ENCODE data around the gene GJB1.

Gene GJB1

GRCh38 chrX:71191248-71191647 lies 31.8 kb upstream of the GJB1 start:
- ChIA-PET CTCF (interaction anchor here (1.3 kb wide), 1 partner anchor 11 kb away, joined by 5 read pairs; no protein-coding TSS in a partner anchor), POLR2A (no interaction called here)
- no peak overlapping the region for H3K27ac ChIP-seq (ENCODE audit: insufficient read depth in 1 of 2, low read depth in 1 of 2, low read length in 2 of 2, poor library complexity in 1 of 2, severe bottlenecking in 2 of 2)
- no peaks in the 10 kb centered on the region for H3K9me3 ChIP-seq (ENCODE audit: control extremely low read depth in 1 of 5, control insufficient read depth in 4 of 5, insufficient read depth in 2 of 5, low read depth in 1 of 5, low read length in 4 of 5)
- H3K36me3 ChIP-seq (ENCODE audit: control insufficient read depth in 4 of 4, insufficient read depth in 4 of 4, low read length in 3 of 4) = no peaks in the 10 kb centered on the region
- no peak overlapping the region for H3K4me3 ChIP-seq (ENCODE audit: control insufficient read depth in 1 of 7, extremely low read depth in 1 of 7, insufficient read depth in 4 of 7, low read depth in 2 of 7, low read length in 6 of 7)
- DNase-seq = no peak
- H3K27me3 ChIP-seq (replicated peaks in 2 of 5; ENCODE audit: control insufficient read depth in 4 of 5, insufficient read depth in 5 of 5, low read length in 4 of 5) = no peaks in the 10 kb centered on the region
- peaks cover 0 to 6% (median 4%) of the 10 kb centered on the region in 4 experiments for H3K4me1 ChIP-seq (ENCODE audit: control extremely low read depth in 1 of 4, control insufficient read depth in 4 of 4, insufficient read depth in 4 of 4, low read length in 3 of 4)

GRCh38 chrX:71195964-71196649 lies 26.9 kb upstream of the GJB1 start:
- POLR2A ChIA-PET = no interaction called here
- Histone ChIP-seq H3K9me3 (ENCODE audit: control extremely low read depth in 1 of 5, control insufficient read depth in 4 of 5, insufficient read depth in 2 of 5, low read depth in 1 of 5, low read length in 4 of 5) (no peaks in the 10 kb centered on the region), H3K27ac (ENCODE audit: insufficient read depth in 1 of 2, low read depth in 1 of 2, low read length in 2 of 2, poor library complexity in 1 of 2, severe bottlenecking in 2 of 2) (no peak overlapping the region), H3K4me1 (ENCODE audit: control extremely low read depth in 1 of 4, control insufficient read depth in 4 of 4, insufficient read depth in 4 of 4, low read length in 3 of 4) (peaks cover 5 to 23% (median 14%) of the 10 kb centered on the region in 4 experiments), H3K4me3 (ENCODE audit: control insufficient read depth in 1 of 7, extremely low read depth in 1 of 7, insufficient read depth in 4 of 7, low read depth in 2 of 7, low read length in 6 of 7) (peak overlapping the region in 3 of 7 experiments; percentile 12 to 38 (median 33)), H3K27me3 (replicated peaks in 2 of 5; ENCODE audit: control insufficient read depth in 4 of 5, insufficient read depth in 5 of 5, low read length in 4 of 5) (no peaks in the 10 kb centered on the region), H3K36me3 (ENCODE audit: control insufficient read depth in 4 of 4, insufficient read depth in 4 of 4, low read length in 3 of 4) (no peaks in the 10 kb centered on the region)
- 47% methylated on average over 4 of the region's 4 CpGs for WGBS (ENCODE audit: insufficient coverage)
- peak in 2 of 3 donors; percentile 24 to 46 for DNase-seq
- CTCF ChIA-PET = interaction anchor here (1.3 kb wide), 1 partner anchor 16 kb away, joined by 3 read pairs; no protein-coding TSS in a partner anchor

- Histone ChIP-seq H3K36me3 (ENCODE audit: control insufficient read depth in 4 of 4, insufficient read depth in 4 of 4, low read length in 3 of 4) (no peaks in the 10 kb centered on the region), H3K9me3 (ENCODE audit: control extremely low read depth in 1 of 5, control insufficient read depth in 4 of 5, insufficient read depth in 2 of 5, low read depth in 1 of 5, low read length in 4 of 5) (no peaks in the 10 kb centered on the region), H3K27ac (ENCODE audit: insufficient read depth in 1 of 2, low read depth in 1 of 2, low read length in 2 of 2, poor library complexity in 1 of 2, severe bottlenecking in 2 of 2) (peak overlapping the region in 1 of 2 experiments; percentile 39), H3K27me3 (replicated peaks in 2 of 5; ENCODE audit: control insufficient read depth in 4 of 5, insufficient read depth in 5 of 5, low read length in 4 of 5) (no peaks in the 10 kb centered on the region), H3K4me1 (ENCODE audit: control extremely low read depth in 1 of 4, control insufficient read depth in 4 of 4, insufficient read depth in 4 of 4, low read length in 3 of 4) (peaks cover 5 to 23% (median 14%) of the 10 kb centered on the region in 4 experiments), H3K4me3 (ENCODE audit: control insufficient read depth in 1 of 7, extremely low read depth in 1 of 7, insufficient read depth in 4 of 7, low read depth in 2 of 7, low read length in 6 of 7) (peak overlapping the region in 6 of 7 experiments; percentile 16 to 65 (median 33))
- WGBS (ENCODE audit: insufficient coverage) = 18% methylated on average over 3 of the region's 3 CpGs
- peak; percentile 34 to 65 (median 56) for DNase-seq
- ChIA-PET POLR2A (interaction anchor here (0.6 kb wide), 1 partner anchor 92 kb away, joined by 3 read pairs; no protein-coding TSS in a partner anchor), CTCF (interaction anchor here (0.6 kb wide), 1 partner anchor 18 kb away, joined by 3 read pairs; no protein-coding TSS in a partner anchor)
Measured at GRCh38 chrX:71198066-71198465, 25.0 kb upstream of the GJB1 start.

DNA sequence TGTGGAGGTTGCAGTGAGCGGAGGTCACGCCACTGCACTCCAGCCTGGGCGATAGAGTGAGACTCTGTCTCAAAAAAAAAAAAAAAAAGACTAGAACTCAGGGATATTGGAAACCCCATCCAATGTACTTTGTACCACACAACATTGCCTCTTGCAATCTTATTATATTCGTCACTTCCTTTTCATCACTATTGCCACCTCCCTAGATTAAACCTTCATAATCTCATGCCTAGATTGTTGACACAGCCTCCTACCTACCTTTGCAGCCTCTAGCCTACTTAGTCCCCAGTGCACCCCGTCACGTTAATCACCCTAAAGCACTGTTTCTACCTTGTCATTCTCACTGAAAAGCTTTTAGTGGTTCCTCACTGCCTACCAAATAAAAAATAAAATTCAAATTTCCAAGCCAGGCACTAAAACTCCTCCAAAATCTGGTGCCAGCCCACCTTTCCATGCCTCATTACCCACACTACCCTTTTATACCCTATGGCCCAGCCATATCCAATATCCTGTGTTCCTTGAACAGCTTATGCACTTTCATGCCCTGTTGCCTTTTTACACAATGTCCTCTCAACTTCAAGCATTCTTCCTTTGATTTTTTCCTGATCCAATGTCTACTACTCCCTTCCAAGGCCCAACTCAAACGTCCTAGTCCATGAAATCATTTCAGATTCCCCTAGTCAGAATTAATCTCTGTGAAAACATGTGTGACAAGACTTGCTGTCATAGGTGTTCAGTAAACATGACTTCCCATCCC lies 23.6 kb upstream of the GJB1 start:
- Histone ChIP-seq H3K36me3 (ENCODE audit: control insufficient read depth in 4 of 4, insufficient read depth in 4 of 4, low read length in 3 of 4) (no peaks in the 10 kb centered on the region), H3K4me1 (ENCODE audit: control extremely low read depth in 1 of 4, control insufficient read depth in 4 of 4, insufficient read depth in 4 of 4, low read length in 3 of 4) (peaks cover 5 to 23% (median 14%) of the 10 kb centered on the region in 4 experiments), H3K4me3 (ENCODE audit: control insufficient read depth in 1 of 7, extremely low read depth in 1 of 7, insufficient read depth in 4 of 7, low read depth in 2 of 7, low read length in 6 of 7) (no peak overlapping the region), H3K9me3 (ENCODE audit: control extremely low read depth in 1 of 5, control insufficient read depth in 4 of 5, insufficient read depth in 2 of 5, low read depth in 1 of 5, low read length in 4 of 5) (no peaks in the 10 kb centered on the region), H3K27ac (ENCODE audit: insufficient read depth in 1 of 2, low read depth in 1 of 2, low read length in 2 of 2, poor library complexity in 1 of 2, severe bottlenecking in 2 of 2) (no peak overlapping the region), H3K27me3 (replicated peaks in 2 of 5; ENCODE audit: control insufficient read depth in 4 of 5, insufficient read depth in 5 of 5, low read length in 4 of 5) (no peaks in the 10 kb centered on the region)
- ChIA-PET POLR2A (no interaction called here), CTCF (no interaction called here)
- DNase-seq = no peak
- WGBS (ENCODE audit: insufficient coverage) = 94% methylated on average over 6 of the region's 7 CpGs

GRCh38 chrX:71210816-71211215 lies 12.2 kb upstream of the GJB1 start:
- no peaks in the 10 kb centered on the region for H3K9me3 ChIP-seq (ENCODE audit: control extremely low read depth in 1 of 5, control insufficient read depth in 4 of 5, insufficient read depth in 2 of 5, low read depth in 1 of 5, low read length in 4 of 5)
- H3K4me1 ChIP-seq (ENCODE audit: control extremely low read depth in 1 of 4, control insufficient read depth in 4 of 4, insufficient read depth in 4 of 4, low read length in 3 of 4) = no peaks in the 10 kb centered on the region
- H3K36me3 ChIP-seq (ENCODE audit: control insufficient read depth in 4 of 4, insufficient read depth in 4 of 4, low read length in 3 of 4) = no peaks in the 10 kb centered on the region
- no peak overlapping the region for H3K27ac ChIP-seq (ENCODE audit: insufficient read depth in 1 of 2, low read depth in 1 of 2, low read length in 2 of 2, poor library complexity in 1 of 2, severe bottlenecking in 2 of 2)
- no peak for DNase-seq
- ChIA-PET CTCF (no interaction called here), POLR2A (no interaction called here)
- H3K4me3 ChIP-seq (ENCODE audit: control insufficient read depth in 1 of 7, extremely low read depth in 1 of 7, insufficient read depth in 4 of 7, low read depth in 2 of 7, low read length in 6 of 7) = no peak overlapping the region
- H3K27me3 ChIP-seq (replicated peaks in 2 of 5; ENCODE audit: control insufficient read depth in 4 of 5, insufficient read depth in 5 of 5, low read length in 4 of 5) = no peaks in the 10 kb centered on the region
- 85% methylated on average over 3 of the region's 3 CpGs for WGBS (ENCODE audit: insufficient coverage)

GRCh38 chrX:71212536-71212935 lies 10.5 kb upstream of the GJB1 start:
- Histone ChIP-seq H3K27ac (ENCODE audit: insufficient read depth in 1 of 2, low read depth in 1 of 2, low read length in 2 of 2, poor library complexity in 1 of 2, severe bottlenecking in 2 of 2) (no peak overlapping the region), H3K9me3 (ENCODE audit: control extremely low read depth in 1 of 5, control insufficient read depth in 4 of 5, insufficient read depth in 2 of 5, low read depth in 1 of 5, low read length in 4 of 5) (no peaks in the 10 kb centered on the region), H3K36me3 (ENCODE audit: control insufficient read depth in 4 of 4, insufficient read depth in 4 of 4, low read length in 3 of 4) (no peaks in the 10 kb centered on the region), H3K4me1 (ENCODE audit: control extremely low read depth in 1 of 4, control insufficient read depth in 4 of 4, insufficient read depth in 4 of 4, low read length in 3 of 4) (no peaks in the 10 kb centered on the region), H3K4me3 (ENCODE audit: control insufficient read depth in 1 of 7, extremely low read depth in 1 of 7, insufficient read depth in 4 of 7, low read depth in 2 of 7, low read length in 6 of 7) (no peak overlapping the region), H3K27me3 (replicated peaks in 2 of 5; ENCODE audit: control insufficient read depth in 4 of 5, insufficient read depth in 5 of 5, low read length in 4 of 5) (no peaks in the 10 kb centered on the region)
- no peak for DNase-seq
- CTCF ChIA-PET = interaction anchor here (1.2 to 1.3 kb wide), 3 partner anchors 15 to 16 kb away, joined by 3 read pairs; no protein-coding TSS in a partner anchor
- WGBS (ENCODE audit: insufficient coverage) = 75% methylated on average over 5 of the region's 5 CpGs
- POLR2A ChIA-PET = no interaction called here

DNA sequence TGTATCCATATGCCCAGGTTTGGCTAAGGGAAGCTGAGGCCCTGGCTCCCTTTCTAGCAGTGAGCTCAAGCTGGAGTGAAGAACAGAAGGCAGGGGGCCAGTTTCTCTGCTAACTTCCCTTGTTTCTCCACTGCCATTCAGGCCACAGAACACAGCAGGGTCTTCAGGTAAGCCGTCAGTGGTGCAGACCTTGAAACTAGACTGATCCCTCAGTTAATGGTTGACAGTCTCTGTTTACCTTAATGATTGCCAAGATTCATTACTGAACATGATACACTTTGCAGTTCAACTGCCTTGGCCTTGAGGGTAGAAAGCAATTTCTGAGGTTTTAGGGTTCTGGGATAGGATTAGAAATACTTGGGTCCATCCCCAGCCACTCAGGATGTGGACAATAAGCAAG lies 8.9 kb upstream of the GJB1 start:
- H3K4me1 ChIP-seq (ENCODE audit: control extremely low read depth in 1 of 4, control insufficient read depth in 4 of 4, insufficient read depth in 4 of 4, low read length in 3 of 4) = no peaks in the 10 kb centered on the region
- no peak overlapping the region for H3K27ac ChIP-seq (ENCODE audit: insufficient read depth in 1 of 2, low read depth in 1 of 2, low read length in 2 of 2, poor library complexity in 1 of 2, severe bottlenecking in 2 of 2)
- ChIA-PET POLR2A (no interaction called here), CTCF (no interaction called here)
- no peak for DNase-seq
- WGBS (ENCODE audit: insufficient coverage) = 100% methylated on average over 1 of the region's 1 CpG
- H3K4me3 ChIP-seq (ENCODE audit: control insufficient read depth in 1 of 7, extremely low read depth in 1 of 7, insufficient read depth in 4 of 7, low read depth in 2 of 7, low read length in 6 of 7) = no peak overlapping the region
- H3K9me3 ChIP-seq (ENCODE audit: control extremely low read depth in 1 of 5, control insufficient read depth in 4 of 5, insufficient read depth in 2 of 5, low read depth in 1 of 5, low read length in 4 of 5) = no peaks in the 10 kb centered on the region
- H3K36me3 ChIP-seq (ENCODE audit: control insufficient read depth in 4 of 4, insufficient read depth in 4 of 4, low read length in 3 of 4) = no peaks in the 10 kb centered on the region
- no peaks in the 10 kb centered on the region for H3K27me3 ChIP-seq (replicated peaks in 2 of 5; ENCODE audit: control insufficient read depth in 4 of 5, insufficient read depth in 5 of 5, low read length in 4 of 5)
